ENCODE data around the gene GABRG3. TPM values are rescaled to one million over a fixed set of nuclear protein-coding genes. Genes with fewer than 3 reads are reported as not detected.
"Not testable (repeated sequence)": the region's sequence is repeated elsewhere in the genome, so short reads cannot be mapped to it uniquely, and the experiment has no call there.

GABRG3 gene
- total RNA-seq, 1 donor from 2014 or later = not detected

DNA sequence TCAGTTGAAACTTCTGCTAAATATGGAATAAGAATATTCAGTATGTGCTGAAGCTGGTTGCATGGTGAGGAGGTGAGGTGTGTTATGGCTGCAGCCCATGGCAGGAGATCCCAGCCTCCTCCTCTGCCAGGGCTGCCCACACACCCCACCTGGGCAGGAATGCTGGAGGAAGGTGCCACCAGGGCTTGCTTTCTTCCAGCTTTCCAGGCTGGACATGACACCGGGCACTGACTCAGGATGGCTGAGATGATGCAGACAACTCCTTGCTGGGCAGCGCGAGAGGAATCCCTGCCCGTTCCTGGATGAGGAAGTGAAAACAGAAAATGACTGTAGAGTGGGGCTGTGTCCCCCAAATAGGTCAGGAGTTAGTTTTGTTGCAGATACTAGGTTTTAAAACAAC lies 14.1 kb downstream of the GABRG3 start:
- intact Hi-C loops (cut with micrococcal nuclease) = no loop called here

DNA sequence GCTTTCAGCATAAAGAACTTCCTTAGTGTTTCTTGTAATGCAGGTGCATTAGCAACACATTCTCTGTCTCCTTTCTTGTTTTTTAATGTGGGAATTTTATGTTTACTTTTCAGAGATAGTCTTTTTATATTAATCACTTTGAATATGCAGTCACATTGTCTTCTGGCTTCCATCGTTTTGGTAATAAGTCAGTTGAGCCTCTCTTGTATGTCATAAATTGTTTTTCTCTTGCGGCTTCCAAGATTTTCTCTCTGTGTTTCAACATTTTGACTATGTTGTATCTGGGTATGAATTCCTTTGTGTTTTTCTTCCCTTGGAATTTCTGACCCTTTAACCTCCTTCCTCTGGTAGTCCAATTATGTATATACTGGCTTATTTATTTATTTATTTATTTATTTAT lies 25.3 kb downstream of the GABRG3 start:
- intact Hi-C loops (cut with micrococcal nuclease) = no loop called here

GRCh38 chr15:27003003-27003402 lies 32.0 kb downstream of the GABRG3 start:
- intact Hi-C loops (cut with micrococcal nuclease) = not testable (repeated sequence)

DNA sequence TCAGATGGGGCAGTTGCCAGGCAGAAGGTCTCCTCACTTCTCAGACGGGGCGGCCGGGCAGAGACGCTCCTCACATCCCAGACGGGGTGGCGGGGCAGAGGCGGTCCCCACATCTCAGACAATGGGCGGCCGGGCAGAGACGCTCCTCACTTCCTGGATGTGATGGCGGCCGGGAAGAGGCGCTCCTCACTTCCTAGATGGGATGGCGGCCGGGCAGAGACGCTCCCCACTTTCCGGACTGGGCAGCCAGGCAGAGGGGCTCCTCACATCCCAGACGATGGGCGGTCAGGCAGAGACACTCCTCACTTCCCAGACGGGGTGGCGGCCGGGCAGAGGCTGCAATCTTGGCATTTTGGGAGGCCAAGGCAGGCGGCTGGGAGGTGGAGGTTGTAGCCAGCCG lies 33.2 kb downstream of the GABRG3 start:
- intact Hi-C loops (cut with micrococcal nuclease) = not testable (repeated sequence)

DNA sequence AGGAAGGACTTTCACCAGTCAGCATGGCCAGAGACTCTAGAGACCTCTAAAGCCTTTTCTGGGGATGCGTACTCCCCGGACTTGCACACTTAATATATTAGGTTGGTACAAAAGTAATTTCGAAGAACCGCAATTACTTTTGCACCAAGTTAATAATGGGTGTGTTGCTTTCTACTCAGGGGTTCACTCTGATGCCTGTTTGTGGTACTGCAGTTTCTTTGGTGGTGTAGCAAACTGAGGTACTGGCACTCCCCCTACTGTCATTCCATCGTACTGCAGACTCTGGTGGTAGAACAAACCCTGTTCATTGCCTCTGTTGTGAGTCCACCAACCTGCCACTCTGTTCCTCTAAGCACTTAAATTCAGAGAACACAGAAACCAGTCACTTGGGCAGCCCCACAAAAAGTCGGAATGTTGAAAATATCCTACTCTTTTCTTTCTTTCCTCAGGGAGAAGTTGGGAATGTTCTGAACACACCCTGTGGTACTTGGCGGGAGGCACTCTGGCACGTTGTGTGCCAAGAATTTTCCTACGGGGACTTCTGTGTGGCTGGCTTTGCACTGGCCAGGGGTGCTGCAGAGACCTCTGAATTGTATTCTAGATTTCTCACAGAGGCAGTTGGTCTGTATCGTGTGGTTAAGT lies 46.3 kb downstream of the GABRG3 start:
- intact Hi-C loops (cut with micrococcal nuclease) = loop anchor here (10.0 kb wide), 1 partner anchor 58 kb away; no protein-coding TSS in a partner anchor

DNA sequence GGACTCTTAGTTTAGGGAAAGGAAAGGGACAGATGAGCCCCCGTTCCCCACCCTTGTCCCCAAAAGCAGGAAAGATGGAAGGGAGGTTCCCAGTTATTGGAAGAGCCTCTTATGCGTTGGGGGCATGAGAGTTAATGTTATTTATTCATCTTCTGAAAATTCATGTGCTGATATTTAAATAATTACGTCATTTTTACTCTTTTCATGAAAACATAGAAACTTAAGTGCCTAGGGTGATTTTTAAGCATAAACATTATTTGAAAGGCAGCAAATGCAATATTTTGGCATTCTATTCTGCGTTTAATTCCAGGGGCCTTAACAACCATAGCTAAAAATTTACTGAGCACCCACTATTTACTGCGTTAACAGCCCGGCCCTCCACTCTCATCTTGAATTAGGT lies 48.7 kb downstream of the GABRG3 start:
- intact Hi-C loops (cut with micrococcal nuclease) = loop anchor here (10.0 kb wide), 1 partner anchor 55 kb away; no protein-coding TSS in a partner anchor

GRCh38 chr15:27025481-27025966 lies 54.5 kb downstream of the GABRG3 start:
- intact Hi-C loops (cut with micrococcal nuclease) = no loop called here

DNA sequence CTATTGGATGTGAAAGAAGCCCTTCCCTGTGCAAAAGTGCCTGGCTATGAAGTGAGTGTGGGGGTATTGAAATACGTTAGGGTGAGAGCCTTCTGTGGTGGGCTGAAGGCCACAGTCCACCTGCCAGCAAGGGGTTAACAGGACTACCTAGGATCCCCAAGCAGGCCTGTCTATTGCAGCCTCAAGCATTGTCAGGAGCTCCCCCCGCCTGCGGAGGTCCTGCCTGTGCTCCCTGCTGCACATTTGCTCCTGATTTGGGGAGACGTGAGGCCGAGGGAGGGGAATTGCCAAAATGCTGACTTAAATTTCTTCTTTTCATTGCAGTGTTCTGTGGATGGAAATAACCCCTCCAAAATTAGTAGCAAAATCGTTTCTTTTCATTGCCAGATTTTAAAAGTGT lies 56.2 kb downstream of the GABRG3 start:
- intact Hi-C loops (cut with micrococcal nuclease) = no loop called here

DNA sequence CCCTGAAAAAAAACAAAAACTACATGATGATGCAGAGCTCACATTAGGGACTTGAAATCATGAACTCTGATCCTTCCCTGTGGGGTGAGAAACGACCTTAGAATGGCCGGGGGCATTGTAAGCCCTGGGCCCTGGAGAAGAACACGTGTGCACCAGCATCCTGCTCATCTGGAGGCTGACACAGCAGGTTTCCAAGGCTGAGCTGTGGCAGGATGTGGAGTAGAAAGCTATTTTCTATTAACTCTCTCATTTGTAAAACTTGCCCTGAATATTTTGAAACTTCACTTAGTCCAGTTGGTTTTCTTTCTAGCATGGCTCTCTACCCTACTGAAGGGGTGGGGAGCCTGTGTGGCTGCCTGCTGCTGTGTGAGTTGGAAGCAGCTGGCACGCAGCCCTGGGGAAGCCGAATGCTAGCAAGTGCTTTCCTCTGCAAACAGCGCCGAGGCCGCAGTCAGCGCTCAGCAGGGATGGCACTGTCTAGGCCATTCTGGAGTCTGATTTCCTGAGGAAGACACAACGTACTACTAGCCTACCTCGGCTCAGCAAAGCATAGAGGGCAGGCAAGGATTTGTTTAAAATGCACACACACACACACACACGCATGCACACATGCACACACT lies 58.0 kb downstream of the GABRG3 start:
- intact Hi-C loops (cut with micrococcal nuclease) = no loop called here

- intact Hi-C loops (cut with micrococcal nuclease) = no loop called here
Observed at GRCh38 chr15:27036210-27036609, 65.2 kb downstream of the GABRG3 start.

DNA sequence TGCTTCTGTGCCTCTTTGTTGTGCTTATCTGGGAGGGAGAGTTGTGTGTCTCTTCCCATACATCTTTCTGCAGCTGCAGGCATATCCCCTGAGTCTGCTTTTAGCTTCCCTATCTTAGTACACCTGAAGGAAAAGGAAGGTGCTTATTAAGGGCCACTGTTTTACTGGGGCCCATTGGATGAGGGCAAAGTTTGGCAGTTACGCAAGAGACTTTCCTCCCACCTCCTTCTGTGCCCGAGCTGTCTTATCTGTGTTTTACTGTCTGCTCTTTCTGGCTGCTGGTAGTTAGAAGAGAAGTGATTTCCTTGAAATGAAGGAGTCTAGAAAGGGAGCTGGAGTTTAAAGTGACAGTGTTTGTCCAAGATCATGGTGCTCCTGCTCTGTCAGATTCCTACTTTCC lies 66.5 kb downstream of the GABRG3 start:
- intact Hi-C loops (cut with micrococcal nuclease) = no loop called here

GRCh38 chr15:27039152-27039551 lies 68.2 kb downstream of the GABRG3 start:
- intact Hi-C loops (cut with micrococcal nuclease) = no loop called here

GRCh38 chr15:27042230-27042629 lies 71.2 kb downstream of the GABRG3 start:
- intact Hi-C loops (cut with micrococcal nuclease) = no loop called here

- intact Hi-C loops (cut with micrococcal nuclease) = no loop called here
Observed at GRCh38 chr15:27042646-27043045, 71.7 kb downstream of the GABRG3 start.

DNA sequence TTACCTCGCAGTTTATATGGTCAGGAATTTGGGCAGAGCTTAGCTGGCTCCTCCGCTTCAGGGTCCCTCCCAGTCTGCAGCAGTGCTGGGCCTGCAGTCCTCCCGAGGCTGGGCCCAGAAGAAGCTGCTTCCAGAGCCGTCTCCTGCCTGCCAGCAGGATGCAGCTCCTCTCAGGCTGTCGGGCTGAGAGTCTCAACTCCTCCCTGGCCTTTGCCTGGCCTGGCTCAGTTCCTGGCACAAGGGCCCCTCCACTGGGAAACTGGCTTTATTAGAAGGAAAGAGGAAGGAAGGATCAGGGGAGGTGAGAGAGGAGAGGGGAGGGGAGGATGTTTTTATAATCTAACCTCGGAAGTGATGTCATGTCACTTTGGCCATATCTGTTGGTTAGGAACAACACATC lies 72.8 kb downstream of the GABRG3 start:
- intact Hi-C loops (cut with micrococcal nuclease) = no loop called here

DNA sequence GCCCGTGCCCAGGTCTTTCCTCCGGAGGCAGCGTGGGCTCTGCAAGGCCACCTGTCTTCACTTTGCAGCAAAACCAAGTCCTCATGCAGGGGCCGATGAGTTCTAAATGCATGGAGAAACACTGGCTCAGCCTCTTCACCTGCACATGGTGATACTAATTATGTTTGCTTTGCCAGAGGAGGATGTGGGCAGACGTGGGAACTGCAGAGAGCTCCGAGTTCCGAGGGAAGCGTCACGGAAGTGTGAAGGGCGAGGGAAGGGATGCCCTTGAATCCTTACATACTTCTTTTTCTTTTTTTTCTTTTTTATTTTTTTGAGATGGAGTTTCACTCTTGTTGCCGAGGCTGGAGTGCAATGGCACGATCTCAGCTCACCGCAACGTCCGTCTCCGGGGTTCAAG lies 74.8 kb downstream of the GABRG3 start:
- intact Hi-C loops (cut with micrococcal nuclease) = no loop called here

DNA sequence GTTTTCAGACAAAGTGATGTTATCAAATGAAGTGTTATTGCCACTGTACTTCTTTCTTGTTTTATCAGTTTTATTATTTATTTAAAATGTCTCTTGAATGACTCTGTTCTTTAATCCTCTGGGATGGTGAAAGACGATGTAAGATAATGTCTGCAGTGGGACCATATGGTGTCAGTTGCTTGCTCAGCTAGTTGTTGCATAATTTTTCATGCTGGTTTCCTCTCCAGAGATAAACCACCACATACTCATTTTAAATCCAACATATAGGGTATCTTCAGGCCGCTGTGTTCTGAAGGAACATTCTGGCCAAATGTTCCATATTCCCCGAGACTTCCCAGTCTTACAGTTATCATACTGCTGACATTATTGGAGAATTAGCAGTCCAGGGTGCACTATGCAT lies 75.9 kb downstream of the GABRG3 start:
- intact Hi-C loops (cut with micrococcal nuclease) = no loop called here

- intact Hi-C loops (cut with micrococcal nuclease) = no loop called here
Observed at GRCh38 chr15:27050163-27050562, 79.2 kb downstream of the GABRG3 start.

GRCh38 chr15:27054426-27054825 lies 83.4 kb downstream of the GABRG3 start:
- intact Hi-C loops (cut with micrococcal nuclease) = no loop called here

- intact Hi-C loops (cut with micrococcal nuclease) = no loop called here
Observed at GRCh38 chr15:27057904-27058645, 87.1 kb downstream of the GABRG3 start.

GRCh38 chr15:27058939-27059338 lies 88.0 kb downstream of the GABRG3 start:
- intact Hi-C loops (cut with micrococcal nuclease) = no loop called here

GRCh38 chr15:27059610-27060202 lies 88.7 kb downstream of the GABRG3 start:
- intact Hi-C loops (cut with micrococcal nuclease) = no loop called here
